ENCODE data around the gene TCF7L2.

- TF ChIP-seq CTCF (IDR thresholded peaks at IDR 0.05) (no peak), POLR2A (IDR thresholded peaks at IDR 0.05) (no peak), POLR2AphosphoS5 (IDR thresholded peaks at IDR 0.05) (no peak)
These were observed 14.4 kb downstream of the TCF7L2 start for GRCh38 chr10:112964482-112964881.

All from stomach (tissue), 4 donors.